ENCODE data around the gene MOB2. TPM values are rescaled to one million over a fixed set of nuclear protein-coding genes. Genes with fewer than 3 reads are reported as not detected.
"Not testable (repeated sequence)": the region's sequence is repeated elsewhere in the genome, so short reads cannot be mapped to it uniquely, and the experiment has no call there.

MOB2 gene
- polyA plus RNA-seq, 1 donor, result 27.2 TPM

- DNase-seq, result no peak
- peaks cover 3% of the 10 kb centered on the region for H3K9me3 ChIP-seq (ENCODE audit: control insufficient read depth, low read depth, low read length)
- H3K4me3 ChIP-seq (ENCODE audit: low read length), result no peak overlapping the region
- H3K27me3 ChIP-seq (ENCODE audit: control insufficient read depth, insufficient read depth, low read length), result no peaks in the 10 kb centered on the region
- no CpG with 5 or more reads among the region's 11 CpGs for WGBS (ENCODE audit: insufficient coverage, low lambda C conversion rate)
- H3K36me3 ChIP-seq (ENCODE audit: control insufficient read depth, insufficient read depth, low read length), result no peaks in the 10 kb centered on the region
- no peak overlapping the region for H3K27ac ChIP-seq (ENCODE audit: low read length)
- H3K4me1 ChIP-seq (ENCODE audit: control insufficient read depth, insufficient read depth, low read length), result peaks cover 40% of the 10 kb centered on the region
These were observed 46.5 kb downstream of the MOB2 start for GRCh38 chr11:1440066-1440465.

DNA sequence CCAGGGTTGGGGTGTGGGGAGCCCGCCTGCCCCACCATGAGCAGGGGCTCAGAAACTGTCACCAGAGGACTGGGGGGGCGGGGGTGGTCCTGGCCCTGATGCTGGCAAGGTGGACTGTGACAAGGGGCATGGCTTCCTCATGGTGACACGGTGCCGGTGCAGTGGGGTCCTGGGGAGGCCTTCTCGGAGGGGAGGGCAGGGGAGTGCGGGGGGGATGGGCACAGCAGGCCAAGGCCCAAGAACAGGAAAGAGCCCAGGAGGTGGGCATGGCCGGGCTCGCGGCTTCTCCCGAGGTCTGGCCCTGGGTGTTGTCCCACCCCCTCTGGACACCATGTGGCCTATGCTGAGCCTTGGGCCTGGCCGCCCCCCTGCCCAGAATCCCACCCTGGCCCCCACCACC lies 47.2 kb downstream of the MOB2 start:
- H3K9me3 ChIP-seq (ENCODE audit: control insufficient read depth, low read depth, low read length), result peaks cover 9% of the 10 kb centered on the region
- H3K4me3 ChIP-seq (ENCODE audit: low read length), result no peak overlapping the region
- no peak for DNase-seq
- H3K4me1 ChIP-seq (ENCODE audit: control insufficient read depth, insufficient read depth, low read length), result peaks cover 40% of the 10 kb centered on the region
- WGBS (ENCODE audit: insufficient coverage, low lambda C conversion rate), result no CpG with 5 or more reads among the region's 11 CpGs
- H3K27me3 ChIP-seq (ENCODE audit: control insufficient read depth, insufficient read depth, low read length), result no peaks in the 10 kb centered on the region
- no peaks in the 10 kb centered on the region for H3K36me3 ChIP-seq (ENCODE audit: control insufficient read depth, insufficient read depth, low read length)
- no peak overlapping the region for H3K27ac ChIP-seq (ENCODE audit: low read length)

DNA sequence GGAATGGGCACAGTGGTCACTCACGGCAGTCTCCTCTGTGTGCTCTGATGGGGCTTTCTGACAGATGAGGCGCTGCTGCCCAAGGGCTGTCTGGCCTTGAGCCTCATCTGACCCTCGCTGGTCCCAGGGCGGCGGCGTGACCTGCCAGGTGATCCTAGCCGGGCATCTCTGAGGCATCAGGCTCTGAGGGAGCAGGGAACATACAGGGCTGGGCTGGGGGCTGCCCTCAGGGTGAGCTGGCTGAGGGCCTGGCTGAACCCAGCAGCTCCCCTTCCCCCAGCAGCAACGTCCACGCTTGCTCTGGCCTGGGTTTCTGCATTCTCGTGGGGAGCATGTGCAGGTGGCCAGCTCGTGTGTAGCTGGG lies 47.6 kb downstream of the MOB2 start:
- H3K27me3 ChIP-seq (ENCODE audit: control insufficient read depth, insufficient read depth, low read length), result no peaks in the 10 kb centered on the region

DNA sequence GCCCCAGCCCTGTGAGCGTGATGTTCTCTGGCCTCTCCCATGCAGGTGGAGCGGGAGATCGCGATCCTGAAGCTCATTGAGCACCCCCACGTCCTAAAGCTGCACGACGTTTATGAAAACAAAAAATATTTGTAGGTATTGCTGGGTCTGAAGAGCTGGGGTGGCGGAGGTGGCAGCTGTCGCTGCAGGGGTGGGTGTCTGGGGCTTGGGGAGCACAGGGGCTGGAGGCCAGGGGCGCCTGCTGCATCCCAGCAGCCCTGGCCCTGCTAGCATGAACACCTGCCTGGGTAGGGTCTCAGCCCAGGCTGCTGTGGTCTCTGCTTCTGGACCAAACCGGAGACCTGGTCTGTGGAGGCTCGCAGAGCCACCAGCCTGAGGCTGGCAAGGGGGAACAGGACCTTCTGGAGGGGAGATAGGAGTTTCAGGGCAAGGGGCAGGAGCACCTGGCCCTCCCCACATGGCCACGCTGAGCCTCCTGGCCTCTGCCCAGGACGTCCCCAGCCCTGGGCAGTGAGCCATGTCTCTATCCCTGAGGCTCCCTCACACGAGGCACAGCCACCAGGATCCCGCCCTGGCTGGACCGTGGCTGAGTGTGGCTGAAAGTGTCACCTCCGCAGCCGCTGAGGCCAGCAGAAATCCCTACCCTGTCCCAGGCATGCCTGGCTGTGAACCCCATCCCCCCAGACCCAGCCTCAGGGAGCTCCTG lies 48.2 kb downstream of the MOB2 start:
- peaks cover 17% of the 10 kb centered on the region for H3K9me3 ChIP-seq (ENCODE audit: control insufficient read depth, low read depth, low read length)
- no peaks in the 10 kb centered on the region for H3K36me3 ChIP-seq (ENCODE audit: control insufficient read depth, insufficient read depth, low read length)
- H3K27me3 ChIP-seq (ENCODE audit: control insufficient read depth, insufficient read depth, low read length), result no peaks in the 10 kb centered on the region
- peak overlapping the region; percentile 77 for H3K27ac ChIP-seq (ENCODE audit: low read length)
- WGBS (ENCODE audit: insufficient coverage, low lambda C conversion rate), result 81% methylated on average over 3 of the region's 19 CpGs
- peak in 1 of 2 donors; percentile 43 for DNase-seq
- H3K4me1 ChIP-seq (ENCODE audit: control insufficient read depth, insufficient read depth, low read length), result peaks cover 40% of the 10 kb centered on the region
- no peak overlapping the region for H3K4me3 ChIP-seq (ENCODE audit: low read length)

More for the DNA sequence above, 47.6 kb downstream of the MOB2 start:
- H3K36me3 ChIP-seq (ENCODE audit: control insufficient read depth, insufficient read depth, low read length), result no peaks in the 10 kb centered on the region
- H3K27ac ChIP-seq (ENCODE audit: low read length), result peak overlapping the region; percentile 77
- peaks cover 40% of the 10 kb centered on the region for H3K4me1 ChIP-seq (ENCODE audit: control insufficient read depth, insufficient read depth, low read length)
- H3K9me3 ChIP-seq (ENCODE audit: control insufficient read depth, low read depth, low read length), result peaks cover 12% of the 10 kb centered on the region
- DNase-seq, result no peak
- H3K4me3 ChIP-seq (ENCODE audit: low read length), result no peak overlapping the region
- WGBS (ENCODE audit: insufficient coverage, low lambda C conversion rate), result no CpG with 5 or more reads among the region's 11 CpGs

GRCh38 chr11:1437500-1437899 lies 49.1 kb downstream of the MOB2 start:
- WGBS (ENCODE audit: insufficient coverage, low lambda C conversion rate), result no CpG with 5 or more reads among the region's 6 CpGs
- DNase-seq, result peak; percentile 94 to 98
- peak overlapping the region; percentile 8 for H3K4me3 ChIP-seq (ENCODE audit: low read length)

DNA sequence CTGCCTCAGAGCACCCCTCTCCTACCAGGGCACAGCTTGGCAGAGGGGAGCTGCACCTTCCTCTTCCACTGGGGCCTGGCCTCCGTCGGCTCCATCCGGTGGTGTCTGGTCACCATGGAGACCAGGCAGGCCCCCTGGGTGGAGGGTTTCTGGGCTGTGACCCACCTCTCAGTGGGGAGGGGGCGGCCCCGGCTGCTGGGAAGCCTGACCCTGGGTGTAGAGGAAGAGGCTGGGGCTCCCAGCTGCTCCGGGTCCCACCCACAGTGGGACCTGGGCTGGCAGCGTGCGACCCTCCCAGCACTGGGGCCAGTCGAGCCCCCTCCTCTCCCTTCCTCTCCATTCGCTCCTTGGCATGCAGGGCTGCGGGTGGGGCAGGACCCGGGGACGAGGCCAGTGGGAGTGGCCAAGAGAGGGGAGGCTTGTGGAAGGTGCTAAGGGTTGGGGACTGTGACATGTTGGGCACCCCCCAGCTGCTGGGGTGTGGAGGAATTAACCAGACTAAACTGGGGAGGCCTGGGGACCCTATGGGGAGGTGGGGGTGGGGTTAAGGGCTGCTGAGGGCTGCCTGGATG lies 50.0 kb downstream of the MOB2 start:
- Histone ChIP-seq H3K27ac (ENCODE audit: low read length) (peak overlapping the region; percentile 77), H3K27me3 (ENCODE audit: control insufficient read depth, insufficient read depth, low read length) (no peaks in the 10 kb centered on the region)

More at GRCh38 chr11:1437500-1437899, 49.1 kb downstream of the MOB2 start:
- peaks cover 40% of the 10 kb centered on the region for H3K4me1 ChIP-seq (ENCODE audit: control insufficient read depth, insufficient read depth, low read length)
- no peaks in the 10 kb centered on the region for H3K27me3 ChIP-seq (ENCODE audit: control insufficient read depth, insufficient read depth, low read length)
- peak overlapping the region; percentile 77 for H3K27ac ChIP-seq (ENCODE audit: low read length)
- no peaks in the 10 kb centered on the region for H3K36me3 ChIP-seq (ENCODE audit: control insufficient read depth, insufficient read depth, low read length)
- H3K9me3 ChIP-seq (ENCODE audit: control insufficient read depth, low read depth, low read length), result peaks cover 19% of the 10 kb centered on the region

DNA sequence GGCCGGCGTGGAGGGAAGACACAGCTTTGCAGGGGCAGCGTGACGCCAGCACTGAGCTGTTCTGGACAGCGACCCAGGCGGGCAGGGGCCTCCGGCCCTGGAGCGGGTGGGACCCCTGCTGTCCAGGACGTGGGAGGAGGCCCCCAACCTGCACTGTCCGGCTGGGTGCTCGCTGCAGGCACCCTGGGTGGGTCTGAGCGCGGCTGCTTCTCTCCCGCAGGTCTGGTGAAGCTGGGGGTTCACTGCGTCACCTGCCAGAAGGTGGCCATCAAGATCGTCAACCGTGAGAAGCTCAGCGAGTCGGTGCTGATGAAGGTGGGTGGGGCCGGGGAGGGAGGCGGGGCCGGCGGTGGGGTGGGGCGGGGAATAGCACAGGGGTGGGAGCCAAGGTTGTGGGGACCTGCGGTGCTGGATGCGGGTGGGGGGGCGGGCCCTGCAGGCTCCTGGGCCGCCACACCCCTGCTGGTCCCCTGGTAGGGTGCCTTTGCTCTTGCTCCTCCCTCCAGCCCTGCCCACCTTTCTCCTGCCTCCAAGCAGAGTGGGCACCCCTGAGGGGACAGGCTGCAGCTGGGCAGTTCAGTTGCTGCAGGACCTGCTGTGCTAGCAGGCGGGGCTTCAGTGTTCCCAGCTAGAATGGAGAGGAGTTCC lies 50.6 kb downstream of the MOB2 start:
- H3K4me1 ChIP-seq (ENCODE audit: control insufficient read depth, insufficient read depth, low read length), result peaks cover 40% of the 10 kb centered on the region
- DNase-seq, result peak; percentile 73 to 81

More for the DNA sequence above, 50.0 kb downstream of the MOB2 start:
- Histone ChIP-seq H3K36me3 (ENCODE audit: control insufficient read depth, insufficient read depth, low read length) (no peaks in the 10 kb centered on the region), H3K9me3 (ENCODE audit: control insufficient read depth, low read depth, low read length) (peaks cover 19% of the 10 kb centered on the region), H3K4me3 (ENCODE audit: low read length) (peak overlapping the region; percentile 21), H3K4me1 (ENCODE audit: control insufficient read depth, insufficient read depth, low read length) (peaks cover 40% of the 10 kb centered on the region)
- no CpG with 5 or more reads among the region's 13 CpGs for WGBS (ENCODE audit: insufficient coverage, low lambda C conversion rate)
- DNase-seq, result peak in 1 of 2 donors; percentile 57

GRCh38 chr11:1435479-1435819 lies 51.1 kb downstream of the MOB2 start:
- peak overlapping the region; percentile 21 for H3K4me3 ChIP-seq (ENCODE audit: low read length)
- WGBS (ENCODE audit: insufficient coverage, low lambda C conversion rate), result no CpG with 5 or more reads among the region's 20 CpGs

More for the DNA sequence above, 50.6 kb downstream of the MOB2 start:
- Histone ChIP-seq H3K36me3 (ENCODE audit: control insufficient read depth, insufficient read depth, low read length) (no peaks in the 10 kb centered on the region), H3K9me3 (ENCODE audit: control insufficient read depth, low read depth, low read length) (peaks cover 19% of the 10 kb centered on the region), H3K27ac (ENCODE audit: low read length) (peak overlapping the region; percentile 77), H3K4me3 (ENCODE audit: low read length) (peak overlapping the region; percentile 21), H3K27me3 (ENCODE audit: control insufficient read depth, insufficient read depth, low read length) (no peaks in the 10 kb centered on the region)
- no CpG with 5 or more reads among the region's 29 CpGs for WGBS (ENCODE audit: insufficient coverage, low lambda C conversion rate)

GRCh38 chr11:1433977-1434640 lies 52.5 kb downstream of the MOB2 start:
- Histone ChIP-seq H3K27ac (ENCODE audit: low read length) (no peak overlapping the region), H3K27me3 (ENCODE audit: control insufficient read depth, insufficient read depth, low read length) (no peaks in the 10 kb centered on the region)
- 90% methylated on average over 2 of the region's 29 CpGs for WGBS (ENCODE audit: insufficient coverage, low lambda C conversion rate)

More at GRCh38 chr11:1435479-1435819, 51.1 kb downstream of the MOB2 start:
- H3K27ac ChIP-seq (ENCODE audit: low read length); H3K27me3 ChIP-seq (ENCODE audit: control insufficient read depth, insufficient read depth, low read length); H3K36me3 ChIP-seq (ENCODE audit: control insufficient read depth, insufficient read depth, low read length); DNase-seq: not testable (repeated sequence)
- Histone ChIP-seq H3K9me3 (ENCODE audit: control insufficient read depth, low read depth, low read length) (peaks cover 19% of the 10 kb centered on the region), H3K4me1 (ENCODE audit: control insufficient read depth, insufficient read depth, low read length) (peaks cover 40% of the 10 kb centered on the region)

DNA sequence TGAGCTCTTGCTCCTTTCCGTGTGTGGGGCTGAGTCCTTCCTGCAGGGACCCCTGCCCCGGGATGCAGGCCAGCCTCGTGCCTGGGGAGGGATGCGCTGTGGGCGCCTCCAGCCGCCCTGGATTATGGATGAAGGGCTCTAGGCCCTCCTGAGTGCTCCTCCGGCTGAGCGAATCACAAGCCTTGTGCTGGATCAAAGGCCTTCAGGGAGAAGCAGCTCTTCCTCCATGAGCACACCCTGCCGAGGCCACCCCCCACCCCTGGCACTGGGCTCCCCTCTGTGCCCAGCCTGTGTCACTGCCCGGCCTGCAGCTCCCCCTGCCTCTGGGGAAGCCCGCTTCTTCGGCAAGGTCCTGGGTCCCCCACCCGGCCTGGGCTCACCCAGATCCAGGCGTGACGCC lies 53.0 kb downstream of the MOB2 start:
- H3K4me3 ChIP-seq (ENCODE audit: low read length), result no peak overlapping the region
- no peaks in the 10 kb centered on the region for H3K27me3 ChIP-seq (ENCODE audit: control insufficient read depth, insufficient read depth, low read length)
- H3K36me3 ChIP-seq (ENCODE audit: control insufficient read depth, insufficient read depth, low read length), result no peaks in the 10 kb centered on the region
- peaks cover 26% of the 10 kb centered on the region for H3K9me3 ChIP-seq (ENCODE audit: control insufficient read depth, low read depth, low read length)
- no peak for DNase-seq
- H3K27ac ChIP-seq (ENCODE audit: low read length), result no peak overlapping the region
- WGBS (ENCODE audit: insufficient coverage, low lambda C conversion rate), result no CpG with 5 or more reads among the region's 15 CpGs
- peaks cover 29% of the 10 kb centered on the region for H3K4me1 ChIP-seq (ENCODE audit: control insufficient read depth, insufficient read depth, low read length)

More at GRCh38 chr11:1433977-1434640, 52.5 kb downstream of the MOB2 start:
- no peak overlapping the region for H3K4me3 ChIP-seq (ENCODE audit: low read length)
- H3K9me3 ChIP-seq (ENCODE audit: control insufficient read depth, low read depth, low read length), result peaks cover 22% of the 10 kb centered on the region
- no peaks in the 10 kb centered on the region for H3K36me3 ChIP-seq (ENCODE audit: control insufficient read depth, insufficient read depth, low read length)
- peaks cover 34% of the 10 kb centered on the region for H3K4me1 ChIP-seq (ENCODE audit: control insufficient read depth, insufficient read depth, low read length)
- no peak for DNase-seq
